GM19035 (cell line): ENCODE results near the gene ABCA7.
"Not testable (repeated sequence)": the region's sequence is repeated elsewhere in the genome, so short reads cannot be mapped to it uniquely, and the experiment has no call there.

Experiments
- ATAC-seq: cut with Tn5 transposase; IDR thresholded peaks from one replicate; pipeline ENCODE4 v1.9.1; 2021; ENCODE audit not compliant: unreplicated experiment

Gene ABCA7

DNA sequence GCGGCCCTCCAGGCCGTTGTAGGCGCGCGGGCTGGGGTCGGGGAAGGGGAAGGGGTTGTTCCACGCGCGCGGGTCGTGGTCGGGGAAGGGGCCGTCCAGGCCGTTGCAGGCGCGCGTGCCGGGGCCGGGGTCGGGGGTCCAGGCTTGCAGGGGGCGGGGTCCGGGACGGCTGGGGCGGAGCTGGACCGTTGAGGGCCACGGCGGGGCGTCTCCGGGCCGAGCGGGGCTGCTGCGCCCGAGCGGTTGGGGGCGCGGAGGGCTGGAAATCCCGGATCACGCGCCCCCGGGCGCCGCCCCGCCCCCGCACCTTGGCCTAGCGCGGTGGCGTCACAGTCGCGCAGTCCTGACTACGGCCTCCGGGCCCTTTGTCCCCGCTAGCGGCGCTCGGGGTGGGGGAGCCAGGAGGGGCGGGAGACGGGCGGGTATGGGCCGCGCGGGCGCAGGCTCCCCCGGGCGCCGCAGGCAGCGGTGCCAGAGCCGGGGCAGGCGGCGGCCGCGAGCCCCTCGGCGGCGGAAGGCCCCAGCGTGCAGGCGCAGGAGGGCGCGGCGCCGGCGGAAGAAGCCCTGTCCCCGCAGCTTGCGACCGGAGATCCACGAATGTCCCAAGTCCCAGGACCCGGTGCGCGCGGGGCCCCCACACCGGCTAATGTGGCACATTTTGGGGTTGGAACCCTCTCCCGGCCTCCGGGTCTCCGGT, 64.6 kb downstream of the ABCA7 start:
- peak; percentile 33 for ATAC-seq

DNA sequence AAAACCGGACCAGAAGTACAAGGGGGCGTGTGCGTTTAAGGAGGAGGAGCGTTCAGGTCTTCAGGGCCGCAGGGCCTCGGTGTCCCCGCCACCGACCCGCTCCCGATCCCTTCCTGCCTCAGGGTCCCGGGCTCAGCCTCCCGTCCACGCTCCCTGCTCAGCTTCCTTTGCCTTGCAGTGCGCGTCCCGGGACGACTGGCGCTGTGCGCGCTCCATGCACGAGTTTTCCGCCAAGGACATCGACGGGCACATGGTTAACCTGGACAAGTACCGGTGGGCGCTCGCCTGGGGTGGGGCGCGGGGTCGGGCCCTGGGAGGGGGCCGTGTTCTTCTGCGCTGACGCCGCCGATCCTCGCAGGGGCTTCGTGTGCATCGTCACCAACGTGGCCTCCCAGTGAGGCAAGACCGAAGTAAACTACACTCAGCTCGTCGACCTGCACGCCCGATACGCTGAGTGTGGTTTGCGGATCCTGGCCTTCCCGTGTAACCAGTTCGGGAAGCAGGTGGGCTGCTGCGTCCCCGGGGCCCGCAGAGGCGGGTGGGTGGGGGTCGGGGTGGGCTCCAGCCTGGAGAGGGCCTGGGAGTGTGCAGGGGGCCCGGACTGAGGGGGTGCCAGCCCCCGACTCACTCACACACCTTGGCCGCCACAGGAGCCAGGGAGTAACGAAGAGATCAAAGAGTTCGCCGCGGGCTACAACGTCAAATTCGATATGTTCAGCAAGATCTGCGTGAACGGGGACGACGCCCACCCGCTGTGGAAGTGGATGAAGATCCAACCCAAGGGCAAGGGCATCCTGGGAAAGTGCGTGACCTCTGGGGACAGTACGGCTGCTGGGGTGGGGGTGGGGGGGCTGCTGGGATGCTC, 65.3 kb downstream of the ABCA7 start:
- ATAC-seq, result no peak

DNA sequence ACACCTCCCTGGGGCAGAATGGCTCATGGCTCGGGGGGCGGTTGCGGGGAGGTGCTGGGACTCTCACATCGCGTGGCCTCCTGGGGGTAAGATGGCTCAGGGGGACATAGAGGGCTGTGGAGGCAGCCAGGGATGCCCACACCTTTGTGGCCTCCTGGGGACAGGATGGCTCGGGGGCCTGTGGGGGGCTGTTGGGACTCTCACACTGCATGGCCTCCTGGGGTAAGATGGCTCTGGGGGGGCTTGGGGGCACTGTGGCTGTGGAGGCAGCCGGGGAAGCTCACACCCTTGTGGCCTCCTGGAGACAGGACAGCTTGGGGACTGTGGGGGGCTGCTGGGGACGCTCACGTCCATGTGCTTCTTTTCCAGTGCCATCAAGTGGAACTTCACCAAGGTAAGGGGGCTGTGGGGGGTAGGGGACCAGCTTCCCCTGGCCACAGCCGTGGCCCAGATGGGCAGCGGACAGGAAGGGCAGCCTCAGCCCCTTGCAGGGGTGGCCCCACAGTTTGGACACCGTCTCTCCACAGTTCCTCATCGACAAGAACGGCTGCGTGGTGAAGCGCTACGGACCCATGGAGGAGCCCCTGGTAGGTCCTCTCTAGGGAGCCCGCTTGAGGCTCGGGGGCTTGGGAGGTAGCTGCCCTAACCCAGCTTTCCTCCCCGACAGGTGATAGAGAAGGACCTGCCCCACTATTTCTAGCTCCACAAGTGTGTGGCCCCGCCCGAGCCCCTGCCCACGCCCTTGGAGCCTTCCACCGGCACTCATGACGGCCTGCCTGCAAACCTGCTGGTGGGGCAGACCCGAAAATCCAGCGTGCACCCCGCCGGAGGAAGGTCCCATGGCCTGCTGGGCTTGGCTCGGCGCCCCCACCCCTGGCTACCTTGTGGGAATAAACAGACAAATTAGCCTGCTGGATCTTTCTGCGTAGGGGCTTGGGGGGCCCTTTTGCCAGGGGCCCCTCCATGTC, 66.2 kb downstream of the ABCA7 start:
- no peak for ATAC-seq

- ATAC-seq, result no peak
Measured at GRCh38 chr19:1106841-1107660, 67.1 kb downstream of the ABCA7 start.

DNA sequence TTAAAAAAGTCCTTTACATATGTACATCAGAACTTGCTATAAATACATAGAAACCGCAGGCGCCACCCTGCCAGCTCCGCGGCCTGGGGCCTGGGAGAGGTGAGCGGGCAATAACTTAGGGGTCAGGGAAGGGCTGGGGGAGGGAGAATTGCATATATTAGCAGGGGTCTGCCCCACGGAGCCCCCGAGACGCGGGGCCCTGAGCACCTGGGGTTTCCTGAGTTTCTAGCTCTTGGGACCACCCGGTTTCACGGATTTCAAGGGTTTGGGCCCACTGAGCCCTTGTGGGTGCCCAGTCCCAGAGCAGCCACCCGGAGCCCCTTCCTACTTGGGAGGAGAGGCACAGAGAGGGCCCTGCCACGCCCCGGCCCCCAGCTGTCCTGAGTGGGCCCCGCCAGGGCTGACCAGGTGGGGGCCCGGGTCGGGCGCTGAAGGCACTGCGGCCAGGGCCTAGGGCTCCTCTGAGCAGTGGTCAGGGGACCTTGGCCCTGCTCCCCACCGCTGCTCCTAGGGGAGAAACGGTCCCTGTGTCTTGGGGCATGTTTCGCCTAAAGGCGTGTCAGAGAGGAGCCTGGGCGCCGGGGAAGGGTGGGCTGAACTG, 67.9 kb downstream of the ABCA7 start:
- no peak for ATAC-seq

GRCh38 chr19:1108291-1109031, 68.6 kb downstream of the ABCA7 start:
- ATAC-seq, result no peak

GRCh38 chr19:1109032-1109551, 69.2 kb downstream of the ABCA7 start:
- no peak for ATAC-seq

GRCh38 chr19:1109697-1110671, 70.1 kb downstream of the ABCA7 start:
- ATAC-seq, result no peak

GRCh38 chr19:1110809-1111640, 71.1 kb downstream of the ABCA7 start:
- ATAC-seq, result no peak

GRCh38 chr19:1111641-1112267, 71.8 kb downstream of the ABCA7 start:
- ATAC-seq, result no peak

DNA sequence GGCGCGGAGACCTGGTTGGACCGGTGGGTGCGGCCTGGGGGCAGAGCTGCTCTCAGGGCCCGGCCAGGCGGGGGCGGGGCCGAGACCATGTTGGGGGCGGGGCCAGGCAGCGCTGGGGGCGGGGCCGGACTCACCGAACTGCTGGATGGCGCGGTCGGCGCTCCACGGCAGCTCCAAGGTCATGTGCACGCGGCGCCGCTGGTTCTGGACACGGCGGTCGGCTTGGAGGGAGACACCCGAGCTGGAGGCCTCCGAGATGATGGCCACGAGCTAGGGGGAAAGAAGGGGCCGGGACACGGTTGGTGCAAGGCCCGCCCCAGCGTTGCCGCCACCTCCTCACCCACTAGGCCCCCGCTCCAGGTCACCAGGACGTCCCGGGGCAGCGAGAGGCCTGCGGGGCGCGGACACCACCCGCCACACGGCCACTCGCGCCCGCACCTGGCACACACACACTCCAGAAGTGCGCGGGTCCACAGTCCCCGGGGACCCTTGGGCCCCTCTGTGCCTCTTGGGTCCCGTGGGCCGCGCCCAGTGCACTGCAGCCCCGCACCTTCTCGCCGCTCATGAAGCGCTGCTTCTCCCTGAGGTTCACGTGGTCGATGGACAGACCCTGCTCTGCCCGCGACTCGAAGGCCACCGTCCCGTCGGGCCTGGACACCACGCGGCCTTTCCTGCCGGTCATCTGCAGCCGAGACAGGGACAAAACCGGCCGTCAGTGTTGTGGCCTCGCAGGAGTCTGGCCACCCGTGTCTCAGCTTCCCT, 72.5 kb downstream of the ABCA7 start:
- no peak for ATAC-seq

- no peak for ATAC-seq
Measured at GRCh38 chr19:1113030-1113985, 73.4 kb downstream of the ABCA7 start.

DNA sequence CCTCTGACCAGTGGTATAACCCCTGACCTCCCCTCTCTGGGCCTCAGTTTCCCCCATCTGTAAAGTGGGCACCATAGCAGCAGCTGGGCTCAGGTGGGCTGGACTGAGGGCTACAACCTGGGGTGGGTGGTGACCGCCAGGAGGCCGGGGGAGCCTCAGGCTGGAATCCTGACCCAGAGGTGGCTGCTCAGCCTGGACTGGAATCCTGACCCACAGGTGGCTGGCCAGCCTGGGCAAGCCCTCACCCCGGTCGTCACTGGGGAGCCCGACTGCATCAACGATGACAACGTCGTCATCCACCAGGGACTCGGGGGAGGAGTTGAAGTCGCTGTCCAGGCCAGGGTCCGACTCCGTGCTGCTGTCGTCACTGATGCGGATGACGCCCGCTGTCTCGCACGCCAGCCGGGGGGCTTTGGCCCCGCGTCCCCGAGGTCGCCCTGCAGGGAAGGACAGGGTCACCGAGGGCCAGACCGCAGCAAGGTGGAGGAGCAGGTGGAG, 74.1 kb downstream of the ABCA7 start:
- no peak for ATAC-seq

GRCh38 chr19:1114728-1115127, 74.8 kb downstream of the ABCA7 start:
- ATAC-seq, result not testable (repeated sequence)
